ENCODE data around the gene CGB1.

CGB1 gene

GRCh38 chr19:48993175-48994034, 43.3 kb downstream of the CGB1 start, which contains the start of the genes GYS1 and RUVBL2:
Gene GYS1 (minus strand): TSS chr19:48993309. CDS start chr19:48993112, 197 bp downstream.
Gene RUVBL2 (plus strand): TSS chr19:48993887. CDS start chr19:48993912, 25 bp downstream.
- DNase-seq (ENCODE audit: low spot score), result peak; percentile 100

DNA sequence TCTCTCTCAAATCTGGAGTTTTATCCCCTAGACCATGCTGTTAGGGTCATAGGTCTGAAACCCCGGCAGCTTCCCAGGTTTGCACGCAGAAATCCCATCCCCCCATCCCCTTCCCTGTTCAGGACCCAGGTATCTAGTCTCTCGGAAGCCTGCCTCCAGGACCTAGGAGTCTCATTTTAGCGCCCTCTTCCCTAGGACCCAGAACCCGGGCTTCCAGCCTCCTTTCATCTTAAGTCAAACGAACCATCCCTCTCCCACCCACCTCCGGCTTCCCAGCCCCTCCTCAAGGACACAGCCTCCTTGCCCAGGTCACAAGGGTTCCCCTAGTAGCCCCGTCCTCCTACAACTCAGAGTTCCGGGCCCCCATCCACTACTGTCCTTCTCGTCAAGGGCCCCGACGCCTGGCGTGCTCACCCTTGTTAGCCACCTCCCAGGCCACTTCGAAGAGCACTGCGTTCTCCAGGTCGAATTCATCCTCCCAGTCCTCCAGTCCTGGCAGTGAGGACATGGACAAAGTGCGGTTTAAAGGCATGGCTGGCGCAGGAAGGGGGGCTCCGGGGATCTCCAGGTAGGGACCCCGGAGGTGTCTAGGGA, 44.0 kb downstream of the CGB1 start:
- peak; percentile 15 for DNase-seq (ENCODE audit: low spot score)

DNA sequence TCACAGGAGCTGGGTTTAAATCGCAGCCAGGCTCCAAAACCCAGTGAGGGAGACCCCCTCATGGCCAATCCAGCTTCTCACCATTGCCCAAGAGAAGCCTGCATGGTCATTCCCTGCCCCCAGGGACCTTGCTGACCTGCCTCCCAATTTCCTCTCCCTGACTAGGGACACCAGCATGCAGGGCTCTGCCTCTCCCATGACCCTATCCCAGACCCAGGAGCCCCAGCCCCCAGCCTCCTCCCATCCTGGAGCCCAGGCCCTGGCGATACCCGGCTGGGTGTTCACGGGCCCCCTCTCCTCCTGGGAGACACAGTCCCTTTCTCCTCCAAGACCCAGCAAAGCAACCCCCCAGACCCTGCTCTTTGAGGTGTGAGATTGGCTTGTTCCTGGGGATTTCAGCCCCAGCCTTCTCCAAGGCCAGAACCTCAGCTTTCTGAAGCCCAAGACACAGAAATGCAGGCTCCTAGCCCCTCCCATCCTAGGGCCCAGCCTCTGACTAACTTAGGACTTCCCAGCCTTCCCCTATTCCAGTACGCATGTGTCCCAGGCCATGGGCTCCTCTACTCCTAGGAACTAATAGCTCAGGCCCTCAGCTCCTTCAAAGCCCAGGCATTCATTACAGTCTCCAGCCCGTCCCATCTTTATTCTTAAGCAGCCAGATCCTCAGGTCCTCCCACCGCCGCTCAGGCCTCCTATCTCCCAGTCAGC, 44.7 kb downstream of the CGB1 start:
- DNase-seq (ENCODE audit: low spot score), result no peak

DNA sequence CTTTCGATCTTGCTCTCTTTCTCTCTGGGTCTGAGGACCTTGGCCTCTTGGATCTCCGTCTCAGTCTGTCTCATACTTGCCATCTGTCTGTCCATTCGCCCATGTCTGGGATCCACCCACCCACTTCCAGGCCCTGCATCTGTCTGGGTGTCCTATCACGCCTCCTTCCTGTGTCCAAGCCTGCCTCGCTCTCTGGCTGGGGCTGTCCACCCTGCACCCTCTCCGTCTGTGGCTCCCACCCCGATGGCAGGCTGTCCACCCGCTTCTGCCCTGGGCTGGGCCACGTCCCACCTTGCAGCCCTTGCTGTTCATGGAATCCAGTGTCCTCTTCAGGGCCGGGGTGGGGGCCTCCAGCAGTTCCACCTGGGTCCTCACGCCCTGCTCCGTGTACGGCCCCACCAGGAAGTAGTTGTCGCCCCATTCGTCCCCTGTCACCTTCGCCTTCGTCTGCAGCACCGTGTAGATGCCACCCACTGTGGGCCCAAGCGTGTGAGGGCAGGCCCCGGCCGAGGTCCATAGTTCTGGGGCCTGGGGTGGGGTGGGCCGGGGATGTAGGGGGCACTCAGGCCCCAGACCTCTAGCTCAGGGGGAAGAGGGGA, 45.6 kb downstream of the CGB1 start:
- no peak for DNase-seq (ENCODE audit: low spot score)

GRCh38 chr19:48990400-48990799, 46.3 kb downstream of the CGB1 start:
- no peak for DNase-seq (ENCODE audit: low spot score)

- DNase-seq (ENCODE audit: low spot score), result no peak
Measured at GRCh38 chr19:48989701-48990291, 46.9 kb downstream of the CGB1 start.

DNA sequence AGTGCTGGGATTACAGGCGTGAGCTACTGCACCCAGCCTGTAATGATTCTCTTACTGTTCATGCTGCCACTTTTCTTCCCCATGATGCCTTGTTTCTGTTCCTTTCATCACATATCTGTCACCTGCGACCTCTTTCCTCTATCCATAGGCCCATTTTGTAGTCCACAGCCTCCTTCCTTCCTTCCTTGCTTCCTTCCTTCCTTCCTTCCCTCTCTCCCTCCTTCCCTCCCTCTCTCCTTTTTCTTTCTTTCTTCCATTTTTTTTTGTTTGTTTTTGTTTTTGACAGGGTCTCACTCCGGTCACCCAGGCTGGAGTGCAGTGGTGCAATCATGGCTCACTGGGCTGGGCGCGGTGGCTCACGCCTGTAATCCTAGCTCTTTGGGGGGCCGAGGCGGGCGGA, 47.8 kb downstream of the CGB1 start:
- DNase-seq (ENCODE audit: low spot score), result no peak

DNA sequence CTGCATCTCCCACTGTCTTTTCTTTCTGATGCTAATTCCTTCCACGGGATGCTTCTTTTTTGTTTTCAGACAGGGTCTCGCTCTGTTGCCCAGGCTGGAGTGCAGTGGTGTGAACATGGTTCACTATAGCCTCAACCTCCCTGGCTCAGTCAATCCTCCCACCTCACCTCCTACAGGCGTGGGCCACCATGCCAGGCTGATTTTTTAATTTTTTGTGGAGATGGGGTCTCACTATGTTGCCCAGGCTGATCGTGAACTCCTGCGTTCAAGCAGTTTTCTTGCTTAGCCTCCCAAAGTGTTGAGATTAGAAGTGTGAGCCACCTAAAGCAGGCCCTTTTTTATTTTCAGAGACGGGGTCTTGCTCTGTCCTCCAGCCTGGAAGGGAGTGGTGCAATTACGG, 48.4 kb downstream of the CGB1 start:
- DNase-seq (ENCODE audit: low spot score), result no peak

- no peak for DNase-seq (ENCODE audit: low spot score)
Measured at GRCh38 chr19:48987323-48987722, 49.4 kb downstream of the CGB1 start.

DNA sequence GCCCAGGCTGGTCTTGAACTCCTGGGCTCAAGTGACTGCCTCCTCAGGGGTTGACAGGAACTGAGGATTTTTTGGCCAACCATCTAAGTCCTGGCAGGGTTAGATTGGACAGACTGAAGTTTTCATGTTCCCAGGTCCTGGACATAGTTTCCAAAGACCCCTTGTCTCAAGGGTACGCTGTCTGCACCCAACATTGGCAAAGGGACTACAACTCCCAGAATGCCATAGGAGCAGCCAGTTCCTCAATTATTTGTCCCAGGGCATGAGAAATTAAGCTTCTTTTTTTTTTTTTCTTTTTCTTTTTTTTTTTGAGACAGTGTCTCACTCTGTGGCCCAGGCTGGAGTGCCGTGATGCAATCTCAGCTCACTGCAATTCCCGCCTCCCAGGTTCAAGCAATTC, 50.5 kb downstream of the CGB1 start:
- DNase-seq (ENCODE audit: low spot score), result no peak

GRCh38 chr19:48985711-48986110, 51.0 kb downstream of the CGB1 start:
- DNase-seq (ENCODE audit: low spot score), result no peak

All from hematopoietic multipotent progenitor cell treated with erythropoietin and hydrocortisone succinate and interleukin-3 and kit ligand, for 15 days (in vitro differentiated cells).